ENCODE results near the gene F13B. TPM values are rescaled to one million over a fixed set of nuclear protein-coding genes. Genes with fewer than 3 reads are reported as not detected.

Gene F13B
- total RNA-seq, 1 donor from 2014 or later: not detected

- H3K4me3 ChIP-seq (ENCODE audit: low read depth, low read length): no peak overlapping the region
- TF ChIP-seq, protein P1, sequence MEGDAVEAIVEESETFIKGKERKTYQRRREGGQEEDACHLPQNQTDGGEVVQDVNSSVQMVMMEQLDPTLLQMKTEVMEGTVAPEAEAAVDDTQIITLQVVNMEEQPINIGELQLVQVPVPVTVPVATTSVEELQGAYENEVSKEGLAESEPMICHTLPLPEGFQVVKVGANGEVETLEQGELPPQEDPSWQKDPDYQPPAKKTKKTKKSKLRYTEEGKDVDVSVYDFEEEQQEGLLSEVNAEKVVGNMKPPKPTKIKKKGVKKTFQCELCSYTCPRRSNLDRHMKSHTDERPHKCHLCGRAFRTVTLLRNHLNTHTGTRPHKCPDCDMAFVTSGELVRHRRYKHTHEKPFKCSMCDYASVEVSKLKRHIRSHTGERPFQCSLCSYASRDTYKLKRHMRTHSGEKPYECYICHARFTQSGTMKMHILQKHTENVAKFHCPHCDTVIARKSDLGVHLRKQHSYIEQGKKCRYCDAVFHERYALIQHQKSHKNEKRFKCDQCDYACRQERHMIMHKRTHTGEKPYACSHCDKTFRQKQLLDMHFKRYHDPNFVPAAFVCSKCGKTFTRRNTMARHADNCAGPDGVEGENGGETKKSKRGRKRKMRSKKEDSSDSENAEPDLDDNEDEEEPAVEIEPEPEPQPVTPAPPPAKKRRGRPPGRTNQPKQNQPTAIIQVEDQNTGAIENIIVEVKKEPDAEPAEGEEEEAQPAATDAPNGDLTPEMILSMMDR (IDR thresholded peaks at IDR 0.05; ENCODE audit: insufficient read depth, low read length, poor library complexity, severe bottlenecking): no peak
- no peaks in the 10 kb centered on the region for H3K36me3 ChIP-seq (ENCODE audit: control insufficient read depth, insufficient read depth, low read length)
- H3K27me3 ChIP-seq (ENCODE audit: control insufficient read depth, insufficient read depth, low read length): no peaks in the 10 kb centered on the region
- no peak for DNase-seq (ENCODE audit: low read depth)
These were observed 45.3 kb downstream of the F13B start for GRCh38 chr1:197021716-197022115.

DNA sequence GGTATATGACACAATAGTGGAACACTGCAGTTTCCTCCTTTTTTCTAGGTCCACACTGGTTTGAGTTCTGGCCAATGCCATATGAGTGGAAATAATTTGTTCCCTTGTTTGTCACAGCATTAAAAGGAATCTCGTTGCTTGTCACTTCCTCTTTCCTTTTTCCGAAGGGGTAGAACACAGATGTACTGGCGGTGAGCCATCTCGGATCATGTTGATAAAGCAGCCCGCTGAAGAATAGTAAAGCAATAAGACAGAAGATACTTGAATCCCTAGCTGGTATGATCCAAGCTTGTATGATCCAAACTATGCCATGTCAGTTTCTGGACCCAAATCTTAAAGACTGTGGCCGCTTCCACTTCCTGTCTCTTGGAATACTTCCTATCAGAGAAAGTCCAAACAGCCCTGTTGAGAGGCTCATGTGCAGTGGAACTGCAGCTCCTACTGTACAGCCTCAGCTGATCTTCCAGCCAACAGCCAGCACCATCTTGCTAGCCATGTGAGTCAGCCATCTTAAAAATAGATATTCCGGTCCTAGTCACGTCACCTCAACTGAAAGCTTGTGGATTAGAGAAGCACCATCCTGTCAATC is 49.4 kb downstream of the F13B start:
- no peaks in the 10 kb centered on the region for H3K27me3 ChIP-seq (ENCODE audit: control insufficient read depth, insufficient read depth, low read length)
- no peak overlapping the region for H3K4me3 ChIP-seq (ENCODE audit: low read depth, low read length)
- no peak for DNase-seq (ENCODE audit: low read depth)
- no peaks in the 10 kb centered on the region for H3K36me3 ChIP-seq (ENCODE audit: control insufficient read depth, insufficient read depth, low read length)
- TF ChIP-seq, protein P1 (IDR thresholded peaks at IDR 0.05; ENCODE audit: insufficient read depth, low read length, poor library complexity, severe bottlenecking): no peak

DNA sequence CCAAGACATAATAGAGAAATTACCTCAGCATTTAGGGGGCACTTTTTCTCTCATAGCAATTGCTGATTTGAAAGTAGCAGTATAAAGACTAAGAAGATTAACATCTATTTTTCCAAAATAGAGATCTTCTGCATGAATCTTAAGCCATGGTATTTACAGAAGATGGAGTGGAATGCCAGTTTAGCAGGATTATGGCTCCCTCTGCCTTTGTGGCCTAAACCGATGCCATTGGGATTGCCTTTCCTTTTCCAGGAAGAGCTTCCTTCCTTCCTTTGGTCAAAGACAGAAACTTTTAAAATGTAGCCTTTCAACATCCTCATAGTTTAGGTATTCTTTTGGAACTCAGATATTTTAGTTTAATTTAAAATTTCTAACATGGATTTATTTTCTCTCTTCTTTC is 50.3 kb downstream of the F13B start:
- H3K4me3 ChIP-seq (ENCODE audit: low read depth, low read length): no peak overlapping the region
- H3K36me3 ChIP-seq (ENCODE audit: control insufficient read depth, insufficient read depth, low read length): no peaks in the 10 kb centered on the region
- DNase-seq (ENCODE audit: low read depth): no peak
- TF ChIP-seq, protein P1 (IDR thresholded peaks at IDR 0.05; ENCODE audit: insufficient read depth, low read length, poor library complexity, severe bottlenecking): no peak
- H3K27me3 ChIP-seq (ENCODE audit: control insufficient read depth, insufficient read depth, low read length): no peaks in the 10 kb centered on the region

GRCh38 chr1:197013234-197013633 is 53.8 kb downstream of the F13B start:
- no peaks in the 10 kb centered on the region for H3K27me3 ChIP-seq (ENCODE audit: control insufficient read depth, insufficient read depth, low read length)
- TF ChIP-seq, protein P1 (IDR thresholded peaks at IDR 0.05; ENCODE audit: insufficient read depth, low read length, poor library complexity, severe bottlenecking): no peak
- no peak overlapping the region for H3K4me3 ChIP-seq (ENCODE audit: low read depth, low read length)
- no peaks in the 10 kb centered on the region for H3K36me3 ChIP-seq (ENCODE audit: control insufficient read depth, insufficient read depth, low read length)
- no peak for DNase-seq (ENCODE audit: low read depth)

DNA sequence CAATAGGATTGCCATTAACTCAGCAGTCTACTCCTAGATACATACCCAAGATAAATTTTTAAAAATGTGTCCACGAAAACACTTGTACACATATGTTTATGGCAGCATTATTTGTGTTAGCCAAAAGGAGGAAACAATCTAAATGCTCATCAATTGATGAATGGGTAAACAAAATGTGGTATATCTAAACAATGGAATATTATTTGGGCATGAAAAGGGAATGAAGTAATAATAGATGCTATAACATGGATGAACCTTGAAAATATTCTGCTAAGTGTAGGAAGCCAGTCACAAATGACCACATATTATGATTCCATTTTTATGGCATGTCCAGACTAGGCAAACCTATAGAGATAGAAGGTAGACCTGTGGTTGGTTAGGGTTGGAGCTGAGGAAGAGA is 55.4 kb downstream of the F13B start:
- Histone ChIP-seq H3K36me3 (ENCODE audit: control insufficient read depth, insufficient read depth, low read length) (no peaks in the 10 kb centered on the region), H3K4me3 (ENCODE audit: low read depth, low read length) (no peak overlapping the region), H3K27me3 (ENCODE audit: control insufficient read depth, insufficient read depth, low read length) (no peaks in the 10 kb centered on the region)
- no peak for DNase-seq (ENCODE audit: low read depth)
- TF ChIP-seq, protein P1 (IDR thresholded peaks at IDR 0.05; ENCODE audit: insufficient read depth, low read length, poor library complexity, severe bottlenecking): no peak

GRCh38 chr1:197008861-197009260 is 58.2 kb downstream of the F13B start:
- Histone ChIP-seq H3K27me3 (ENCODE audit: control insufficient read depth, insufficient read depth, low read length) (no peaks in the 10 kb centered on the region), H3K36me3 (ENCODE audit: control insufficient read depth, insufficient read depth, low read length) (no peaks in the 10 kb centered on the region), H3K4me3 (ENCODE audit: low read depth, low read length) (no peak overlapping the region)
- TF ChIP-seq, protein P1 (IDR thresholded peaks at IDR 0.05; ENCODE audit: insufficient read depth, low read length, poor library complexity, severe bottlenecking): no peak
- no peak for DNase-seq (ENCODE audit: low read depth)

Measured in kidney epithelial cell (primary cell).